Neural cell (in vitro differentiated cells): Measurements from ENCODE around the gene BCS1L. TPM values are rescaled to one million over a fixed set of nuclear protein-coding genes. Genes with fewer than 3 reads are reported as not detected.

ENCODE experiments used
- H2AFZ ChIP-seq: fragments of 200-600, 300-800 bp; sonication (generic), shearing (Covaris generic); 2 replicates; pipeline ENCODE4 v1.6.0; 2014; ENCODE audit warnings: low read depth, mild to moderate bottlenecking, antibody characterized with exemption, low read length, moderate library complexity
- H3F3A ChIP-seq: fragments of 200-600 bp; shearing (Covaris generic); 2 replicates; pipeline ENCODE4 v1.6.1; 2016; ENCODE audit warnings: mild to moderate bottlenecking, moderate library complexity, mixed read lengths, antibody characterized with exemption, low read length; ENCODE audit not compliant: insufficient read depth, poor library complexity, severe bottlenecking
- H3K27ac ChIP-seq: fragments of 200-600, 300-800 bp; sonication (generic), shearing (Covaris generic); 2 replicates; pipeline ENCODE4 v1.5.1; 2014; ENCODE audit warnings: mild to moderate bottlenecking, low read length, moderate library complexity
- H3K27me3 ChIP-seq: fragments of 300-800, 200-600 bp; sonication (generic), shearing (Covaris generic); 2 replicates; pipeline ENCODE4 v1.6.0; 2014; ENCODE audit warnings: mild to moderate bottlenecking, low read depth, low read length, moderate library complexity; ENCODE audit not compliant: insufficient read depth
- H3K36me3 ChIP-seq: fragments of 300-800, 200-600 bp; sonication (generic), shearing (Covaris generic); 2 replicates; pipeline ENCODE4 v1.5.1; 2014; ENCODE audit warnings: mild to moderate bottlenecking, antibody characterized with exemption, low read length, moderate library complexity; ENCODE audit not compliant: insufficient read depth
- H3K4me2 ChIP-seq: fragments of 300-800, 200-600 bp; sonication (generic), shearing (Covaris generic); 2 replicates; pipeline ENCODE4 v1.6.0; 2014; ENCODE audit warnings: mild to moderate bottlenecking, low read length
- H3K4me3 ChIP-seq: fragments of 300-800, 200-600 bp; sonication (generic), shearing (Covaris generic); 2 replicates; pipeline ENCODE4 v1.5.1; 2014; ENCODE audit warnings: mild to moderate bottlenecking, low read length, moderate library complexity
- H3K79me2 ChIP-seq: fragments of 200-600 bp; shearing (Covaris generic); replicated peaks from 2 replicates; pipeline ENCODE4 v1.6.0; 2014; ENCODE audit warnings: mild to moderate bottlenecking, low read length, moderate library complexity; ENCODE audit not compliant: insufficient read depth
- H3K9ac ChIP-seq: fragments of 300-800, 200-600 bp; sonication (generic), shearing (Covaris generic); 2 replicates; pipeline ENCODE4 v1.6.1; 2016; ENCODE audit warnings: mild to moderate bottlenecking, low read length, mixed read lengths
- H3K9me2 ChIP-seq: fragments of 200-600 bp; shearing (Covaris generic); 2 replicates; pipeline ENCODE4 v1.6.1; 2016; ENCODE audit warnings: mild to moderate bottlenecking, low read length, mixed read lengths; ENCODE audit not compliant: insufficient read depth
- H3K9me3 ChIP-seq: fragments of 200-600, 300-800 bp; sonication (generic), shearing (Covaris generic); 2 replicates; pipeline ENCODE4 v1.6.1; 2016; ENCODE audit warnings: mild to moderate bottlenecking, mixed run types, low read length, moderate library complexity, mixed read lengths
- H4K20me1 ChIP-seq: fragments of 200-600 bp; shearing (Covaris generic); 2 replicates; pipeline ENCODE4 v1.6.1; 2016; ENCODE audit warnings: mild to moderate bottlenecking, mixed run types; ENCODE audit not compliant: insufficient read depth
- EP300 ChIP-seq: fragments of 450-650 bp; conservative IDR thresholded peaks from 2 replicates; pipeline ENCODE4 v1.6.1; 2014; ENCODE audit warnings: antibody characterized with exemption, mild to moderate bottlenecking, moderate library complexity; ENCODE audit not compliant: poor library complexity, severe bottlenecking
- EZH2 ChIP-seq: fragments of 200-600, 300-800 bp; shearing (Covaris generic), sonication (generic); IDR thresholded peaks from 2 replicates; pipeline ENCODE4 v1.6.1; 2014; ENCODE audit warnings: antibody characterized with exemption, low read length, borderline replicate concordance, mild to moderate bottlenecking; ENCODE audit not compliant: insufficient read depth, poor library complexity, severe bottlenecking
- MXI1 ChIP-seq: fragments of 450-650 bp; conservative IDR thresholded peaks from 2 replicates; pipeline ENCODE4 v1.6.1; 2014; ENCODE audit warnings: antibody characterized with exemption, mild to moderate bottlenecking; ENCODE audit not compliant: poor library complexity, severe bottlenecking
- POLR2AphosphoS5 ChIP-seq: IDR thresholded peaks from 2 replicates; pipeline ENCODE4 v1.6.1; 2012
- RAD21 ChIP-seq: fragments of 450-650 bp; conservative IDR thresholded peaks from 2 replicates; pipeline ENCODE4 v1.6.1; 2014; ENCODE audit warnings: antibody characterized with exemption, mild to moderate bottlenecking, moderate library complexity
- SMC3 ChIP-seq: fragments of 450-650 bp; conservative IDR thresholded peaks from 2 replicates; pipeline ENCODE4 v1.6.1; 2014; ENCODE audit warnings: antibody characterized with exemption, mild to moderate bottlenecking, moderate library complexity; ENCODE audit not compliant: poor library complexity
- TAF1 ChIP-seq: IDR thresholded peaks from 2 replicates; pipeline ENCODE4 v1.6.1; 2012; ENCODE audit warnings: low read depth
- polyA plus RNA-seq: library from polyadenylated mRNA; depleted of rRNA; stranded (reverse); fragments of >200 nt; gene quantifications from 2 replicates; pipeline ENCODE4 v1.2.3, GENCODE V29; 2014
- TF ChIP-seq, protein P1 (sequence below): fragments of 450-650 bp; IDR thresholded peaks from 2 replicates; pipeline ENCODE4 v1.5.1; 2014; ENCODE audit warnings: antibody characterized with exemption, mild to moderate bottlenecking, moderate library complexity; ENCODE audit not compliant: poor library complexity, severe bottlenecking
- TF ChIP-seq, protein P2 (sequence below): IDR thresholded peaks from 2 replicates; pipeline ENCODE4 v1.6.1; 2012; ENCODE audit warnings: borderline replicate concordance

The BCS1L gene
- polyA plus RNA-seq, 1 donor from 2014 or later = 75.8 TPM

DNA sequence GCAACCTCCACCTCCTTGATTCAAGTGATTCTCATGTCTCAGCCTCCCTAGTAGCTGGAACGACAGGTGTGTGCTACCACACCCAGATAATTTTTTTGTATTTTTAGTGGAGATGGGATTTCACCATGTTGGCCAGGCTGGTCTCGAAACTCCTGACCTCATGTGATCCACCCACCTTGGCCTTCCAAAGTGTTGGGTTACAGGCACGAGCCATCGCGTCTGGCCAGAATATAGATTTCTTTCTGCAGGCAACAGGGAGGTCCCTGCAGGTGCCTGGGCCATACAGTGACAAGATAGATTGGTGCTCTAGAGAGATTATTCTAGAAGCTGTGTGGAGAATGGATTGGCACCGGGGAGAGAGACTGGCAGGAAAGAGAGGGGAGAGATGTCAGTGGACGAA lies 38.5 kb upstream of the BCS1L start:
- H3K79me2 ChIP-seq = no peaks in the 10 kb centered on the region
- TF ChIP-seq POLR2AphosphoS5 = no peak
- TF ChIP-seq SMC3 = no peak
- TF ChIP-seq, protein P1, sequence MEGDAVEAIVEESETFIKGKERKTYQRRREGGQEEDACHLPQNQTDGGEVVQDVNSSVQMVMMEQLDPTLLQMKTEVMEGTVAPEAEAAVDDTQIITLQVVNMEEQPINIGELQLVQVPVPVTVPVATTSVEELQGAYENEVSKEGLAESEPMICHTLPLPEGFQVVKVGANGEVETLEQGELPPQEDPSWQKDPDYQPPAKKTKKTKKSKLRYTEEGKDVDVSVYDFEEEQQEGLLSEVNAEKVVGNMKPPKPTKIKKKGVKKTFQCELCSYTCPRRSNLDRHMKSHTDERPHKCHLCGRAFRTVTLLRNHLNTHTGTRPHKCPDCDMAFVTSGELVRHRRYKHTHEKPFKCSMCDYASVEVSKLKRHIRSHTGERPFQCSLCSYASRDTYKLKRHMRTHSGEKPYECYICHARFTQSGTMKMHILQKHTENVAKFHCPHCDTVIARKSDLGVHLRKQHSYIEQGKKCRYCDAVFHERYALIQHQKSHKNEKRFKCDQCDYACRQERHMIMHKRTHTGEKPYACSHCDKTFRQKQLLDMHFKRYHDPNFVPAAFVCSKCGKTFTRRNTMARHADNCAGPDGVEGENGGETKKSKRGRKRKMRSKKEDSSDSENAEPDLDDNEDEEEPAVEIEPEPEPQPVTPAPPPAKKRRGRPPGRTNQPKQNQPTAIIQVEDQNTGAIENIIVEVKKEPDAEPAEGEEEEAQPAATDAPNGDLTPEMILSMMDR = no peak
- no peak for TF ChIP-seq RAD21
- no peak for TF ChIP-seq EZH2
- no peak for TF ChIP-seq TAF1
- no peak for TF ChIP-seq MXI1

DNA sequence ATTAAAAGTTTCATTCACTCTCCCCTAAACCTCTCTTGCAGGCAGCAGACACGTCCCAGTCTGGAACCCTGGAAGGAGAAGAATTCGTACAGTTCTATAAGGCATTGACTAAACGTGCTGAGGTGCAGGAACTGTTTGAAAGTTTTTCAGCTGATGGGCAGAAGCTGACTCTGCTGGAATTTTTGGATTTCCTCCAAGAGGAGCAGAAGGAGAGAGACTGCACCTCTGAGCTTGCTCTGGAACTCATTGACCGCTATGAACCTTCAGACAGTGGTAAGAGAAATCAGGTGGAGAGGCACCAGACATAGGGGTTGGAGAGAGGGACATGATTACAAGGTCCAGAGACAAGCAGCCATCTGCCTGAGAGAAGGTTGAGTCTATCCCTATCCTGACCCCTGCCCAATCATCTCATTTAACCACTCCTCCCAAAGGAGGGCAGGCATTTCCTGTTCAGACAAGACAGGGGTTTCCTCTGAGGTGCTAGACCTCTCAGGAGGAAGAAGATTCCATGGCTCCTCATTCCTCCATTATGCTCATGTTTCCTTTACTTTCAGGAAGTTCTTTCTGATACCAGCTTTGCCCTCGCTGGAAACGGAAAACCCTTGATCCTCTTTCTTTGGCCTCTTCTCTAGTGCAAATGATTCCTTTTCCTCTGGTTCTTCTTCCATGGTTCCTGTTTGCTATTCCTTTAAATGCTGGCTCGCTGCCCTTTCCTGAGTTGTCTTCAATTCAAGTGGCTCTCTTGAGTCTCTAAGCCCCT lies 36.7 kb upstream of the BCS1L start:
- H3K9me2 ChIP-seq = no peaks in the 10 kb centered on the region
- no peak overlapping the region for H2AFZ ChIP-seq
- no peak overlapping the region for H3K4me3 ChIP-seq
- no peak overlapping the region for H3K9ac ChIP-seq
- TF ChIP-seq, protein P1 = no peak
- TF ChIP-seq POLR2AphosphoS5 (no peak), SMC3 (no peak)
- H3K4me2 ChIP-seq = no peak overlapping the region
- no peaks in the 10 kb centered on the region for H3K79me2 ChIP-seq
- no peaks in the 10 kb centered on the region for H4K20me1 ChIP-seq
- H3K27me3 ChIP-seq = no peaks in the 10 kb centered on the region
- no peaks in the 10 kb centered on the region for H3K36me3 ChIP-seq
- no peaks in the 10 kb centered on the region for H3F3A ChIP-seq
- no peak overlapping the region for H3K27ac ChIP-seq
- no peaks in the 10 kb centered on the region for H3K9me3 ChIP-seq

More for the DNA sequence above, 38.5 kb upstream of the BCS1L start:
- no peaks in the 10 kb centered on the region for H3K9me2 ChIP-seq
- no peak overlapping the region for H2AFZ ChIP-seq
- H3K9me3 ChIP-seq = no peaks in the 10 kb centered on the region
- no peak overlapping the region for H3K4me3 ChIP-seq
- H3K4me2 ChIP-seq = no peak overlapping the region
- H3F3A ChIP-seq = no peaks in the 10 kb centered on the region
- no peaks in the 10 kb centered on the region for H3K27me3 ChIP-seq
- no peaks in the 10 kb centered on the region for H4K20me1 ChIP-seq
- no peak overlapping the region for H3K9ac ChIP-seq
- H3K27ac ChIP-seq = no peak overlapping the region
- no peaks in the 10 kb centered on the region for H3K36me3 ChIP-seq

DNA sequence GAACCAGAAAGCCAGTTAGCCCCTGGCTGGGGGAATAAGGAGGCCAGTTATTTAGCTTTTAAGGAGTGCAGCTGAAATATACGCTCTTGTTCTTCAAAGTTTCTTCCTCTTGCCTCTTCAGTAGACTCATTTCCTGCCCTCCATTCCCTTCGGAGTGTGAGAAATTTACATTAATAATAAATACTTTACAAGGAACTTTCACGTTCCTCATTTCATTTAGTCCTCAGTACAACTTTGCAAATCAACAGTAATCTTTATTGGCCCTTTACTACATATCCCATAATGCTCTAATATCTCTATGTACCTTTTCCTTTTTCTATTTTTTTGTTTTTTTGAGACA lies 36.1 kb upstream of the BCS1L start:
- Histone ChIP-seq H3F3A (no peaks in the 10 kb centered on the region), H3K4me2 (no peak overlapping the region), H4K20me1 (no peaks in the 10 kb centered on the region), H3K4me3 (no peak overlapping the region), H3K79me2 (no peaks in the 10 kb centered on the region), H3K27me3 (no peaks in the 10 kb centered on the region), H3K9me2 (no peaks in the 10 kb centered on the region), H3K9me3 (no peaks in the 10 kb centered on the region), H3K9ac (no peak overlapping the region), H2AFZ (no peak overlapping the region), H3K36me3 (no peaks in the 10 kb centered on the region), H3K27ac (no peak overlapping the region)
- no peak for TF ChIP-seq EP300
- no peak for TF ChIP-seq MXI1
- TF ChIP-seq RAD21 = no peak
- no peak for TF ChIP-seq SMC3
- TF ChIP-seq TAF1 = no peak
- no peak for TF ChIP-seq POLR2AphosphoS5
- TF ChIP-seq, protein P1 = no peak
- TF ChIP-seq, protein P2, sequence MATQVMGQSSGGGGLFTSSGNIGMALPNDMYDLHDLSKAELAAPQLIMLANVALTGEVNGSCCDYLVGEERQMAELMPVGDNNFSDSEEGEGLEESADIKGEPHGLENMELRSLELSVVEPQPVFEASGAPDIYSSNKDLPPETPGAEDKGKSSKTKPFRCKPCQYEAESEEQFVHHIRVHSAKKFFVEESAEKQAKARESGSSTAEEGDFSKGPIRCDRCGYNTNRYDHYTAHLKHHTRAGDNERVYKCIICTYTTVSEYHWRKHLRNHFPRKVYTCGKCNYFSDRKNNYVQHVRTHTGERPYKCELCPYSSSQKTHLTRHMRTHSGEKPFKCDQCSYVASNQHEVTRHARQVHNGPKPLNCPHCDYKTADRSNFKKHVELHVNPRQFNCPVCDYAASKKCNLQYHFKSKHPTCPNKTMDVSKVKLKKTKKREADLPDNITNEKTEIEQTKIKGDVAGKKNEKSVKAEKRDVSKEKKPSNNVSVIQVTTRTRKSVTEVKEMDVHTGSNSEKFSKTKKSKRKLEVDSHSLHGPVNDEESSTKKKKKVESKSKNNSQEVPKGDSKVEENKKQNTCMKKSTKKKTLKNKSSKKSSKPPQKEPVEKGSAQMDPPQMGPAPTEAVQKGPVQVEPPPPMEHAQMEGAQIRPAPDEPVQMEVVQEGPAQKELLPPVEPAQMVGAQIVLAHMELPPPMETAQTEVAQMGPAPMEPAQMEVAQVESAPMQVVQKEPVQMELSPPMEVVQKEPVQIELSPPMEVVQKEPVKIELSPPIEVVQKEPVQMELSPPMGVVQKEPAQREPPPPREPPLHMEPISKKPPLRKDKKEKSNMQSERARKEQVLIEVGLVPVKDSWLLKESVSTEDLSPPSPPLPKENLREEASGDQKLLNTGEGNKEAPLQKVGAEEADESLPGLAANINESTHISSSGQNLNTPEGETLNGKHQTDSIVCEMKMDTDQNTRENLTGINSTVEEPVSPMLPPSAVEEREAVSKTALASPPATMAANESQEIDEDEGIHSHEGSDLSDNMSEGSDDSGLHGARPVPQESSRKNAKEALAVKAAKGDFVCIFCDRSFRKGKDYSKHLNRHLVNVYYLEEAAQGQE = no peak
- no peak for TF ChIP-seq EZH2
